Measurements from ENCODE around the gene FSIP1.

The FSIP1 gene

DNA sequence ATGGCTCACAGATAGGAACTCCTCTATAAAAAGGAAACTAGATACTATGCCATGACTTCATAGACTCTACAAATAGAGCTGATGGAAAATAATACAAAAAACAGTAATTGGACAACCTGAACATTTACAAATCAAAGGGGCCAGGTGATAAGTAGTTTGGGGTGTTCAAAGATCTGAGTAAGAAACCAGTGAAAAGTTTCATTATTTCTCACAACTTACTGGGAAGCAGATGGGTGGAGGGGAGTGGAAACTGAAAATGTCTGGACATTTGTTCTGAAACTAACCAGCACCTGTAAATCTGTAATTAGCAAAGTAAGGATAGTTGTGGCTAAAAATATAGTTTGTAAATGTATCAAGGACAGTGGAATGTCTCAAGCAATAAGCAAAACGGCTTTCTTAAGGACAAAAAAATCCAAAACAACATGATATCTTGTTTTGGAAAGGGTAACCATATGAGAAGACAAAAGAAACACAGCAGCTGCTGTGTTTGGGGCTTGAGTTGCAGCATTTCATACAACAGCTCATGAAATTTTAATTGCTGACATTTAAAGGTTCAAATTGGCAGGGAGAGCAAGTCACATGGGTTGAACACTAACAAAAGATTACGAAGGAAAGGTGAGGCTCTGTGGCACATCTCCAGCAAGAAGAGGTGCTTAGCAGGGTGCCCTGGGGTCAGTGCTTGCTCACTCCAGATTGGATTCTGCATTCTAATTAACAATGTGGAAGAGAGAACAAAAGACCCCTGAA is 228.5 kb downstream of the FSIP1 start:
- TF ChIP-seq, protein P1, sequence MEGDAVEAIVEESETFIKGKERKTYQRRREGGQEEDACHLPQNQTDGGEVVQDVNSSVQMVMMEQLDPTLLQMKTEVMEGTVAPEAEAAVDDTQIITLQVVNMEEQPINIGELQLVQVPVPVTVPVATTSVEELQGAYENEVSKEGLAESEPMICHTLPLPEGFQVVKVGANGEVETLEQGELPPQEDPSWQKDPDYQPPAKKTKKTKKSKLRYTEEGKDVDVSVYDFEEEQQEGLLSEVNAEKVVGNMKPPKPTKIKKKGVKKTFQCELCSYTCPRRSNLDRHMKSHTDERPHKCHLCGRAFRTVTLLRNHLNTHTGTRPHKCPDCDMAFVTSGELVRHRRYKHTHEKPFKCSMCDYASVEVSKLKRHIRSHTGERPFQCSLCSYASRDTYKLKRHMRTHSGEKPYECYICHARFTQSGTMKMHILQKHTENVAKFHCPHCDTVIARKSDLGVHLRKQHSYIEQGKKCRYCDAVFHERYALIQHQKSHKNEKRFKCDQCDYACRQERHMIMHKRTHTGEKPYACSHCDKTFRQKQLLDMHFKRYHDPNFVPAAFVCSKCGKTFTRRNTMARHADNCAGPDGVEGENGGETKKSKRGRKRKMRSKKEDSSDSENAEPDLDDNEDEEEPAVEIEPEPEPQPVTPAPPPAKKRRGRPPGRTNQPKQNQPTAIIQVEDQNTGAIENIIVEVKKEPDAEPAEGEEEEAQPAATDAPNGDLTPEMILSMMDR (IDR thresholded peaks at IDR 0.05; ENCODE audit: borderline replicate concordance, control extremely low read depth, extremely low read depth, insufficient read depth, missing control alignments): no peak
- in situ Hi-C loops (cut with MboI; ENCODE audit: low sequenced_read_pairs, unreplicated experiment): loop anchor here (25.0 kb wide), 1 partner anchor 242 kb away; no protein-coding TSS in a partner anchor
- DNase-seq (ENCODE audit: low spot score): no peak

DNA sequence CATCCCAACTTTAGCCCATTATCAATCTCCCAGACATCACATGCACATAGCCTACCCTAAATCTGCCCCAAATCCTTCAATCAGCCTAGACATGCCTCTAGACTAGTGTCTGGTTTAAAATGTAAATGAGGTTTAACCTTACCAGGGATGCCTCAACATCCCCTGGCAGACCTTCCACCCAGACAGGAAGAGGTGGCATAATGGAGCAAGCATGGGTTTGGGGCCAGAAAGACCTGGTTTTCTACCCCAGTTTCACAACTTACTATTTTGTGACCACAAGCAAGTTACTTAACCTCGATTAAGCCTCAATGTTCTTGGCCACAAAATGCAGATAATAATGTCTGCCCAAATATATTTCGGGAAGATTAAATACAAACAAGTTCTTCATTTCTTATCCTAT is 230.1 kb downstream of the FSIP1 start:
- no peak for DNase-seq (ENCODE audit: low spot score)
- TF ChIP-seq, protein P1 (IDR thresholded peaks at IDR 0.05; ENCODE audit: borderline replicate concordance, control extremely low read depth, extremely low read depth, insufficient read depth, missing control alignments): no peak
- in situ Hi-C loops (cut with MboI; ENCODE audit: low sequenced_read_pairs, unreplicated experiment): loop anchor here (25.0 kb wide), 1 partner anchor 240 kb away; no protein-coding TSS in a partner anchor

DNA sequence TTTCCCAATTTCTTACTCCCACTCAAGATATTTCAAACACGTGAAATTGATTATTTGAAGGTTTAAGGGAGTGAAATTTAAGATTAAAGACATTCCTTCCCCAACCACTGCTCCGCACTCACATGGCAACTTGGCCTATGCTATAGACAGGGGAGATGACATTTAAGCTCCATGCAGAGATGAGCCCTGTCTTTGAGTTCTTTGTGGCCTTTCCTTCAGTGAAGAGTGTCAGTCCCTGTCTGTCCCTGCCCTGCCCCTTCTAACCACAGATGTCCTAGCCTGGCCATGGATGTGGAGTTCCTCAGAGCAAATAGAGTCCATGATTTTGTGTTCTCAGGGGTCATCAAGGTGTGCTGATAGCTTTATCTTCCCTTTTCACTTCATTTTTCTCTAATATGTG is 231.2 kb downstream of the FSIP1 start:
- in situ Hi-C loops (cut with MboI; ENCODE audit: low sequenced_read_pairs, unreplicated experiment): loop anchor here (25.0 kb wide), 1 partner anchor 239 kb away; no protein-coding TSS in a partner anchor
- no peak for DNase-seq (ENCODE audit: low spot score)
- TF ChIP-seq, protein P1 (IDR thresholded peaks at IDR 0.05; ENCODE audit: borderline replicate concordance, control extremely low read depth, extremely low read depth, insufficient read depth, missing control alignments): no peak
